ENCODE measurements around the gene SCRN2.

GRCh38 chr17:47864791-47865216 lies 23.7 kb upstream of the SCRN2 start:
- TF ChIP-seq POLR2AphosphoS5 (IDR thresholded peaks at IDR 0.05; ENCODE audit: low read depth, low read length) (no peak), TEF (CRISPR knock-in tag; IDR thresholded peaks at IDR 0.05) (no peak), SIN3A (IDR thresholded peaks at IDR 0.05; ENCODE audit: borderline replicate concordance, low read depth, low read length) (no peak), HDAC6 (IDR thresholded peaks at IDR 0.05; ENCODE audit: low read depth, low read length) (no peak), HINFP (CRISPR knock-in tag; IDR thresholded peaks at IDR 0.05; ENCODE audit: low read depth) (no peak), ATF5 (CRISPR knock-in tag; IDR thresholded peaks at IDR 0.05; ENCODE audit: low read depth) (no peak)

Data from HepG2 (cell line).